ENCODE data around the gene RYR1.

The RYR1 gene

DNA sequence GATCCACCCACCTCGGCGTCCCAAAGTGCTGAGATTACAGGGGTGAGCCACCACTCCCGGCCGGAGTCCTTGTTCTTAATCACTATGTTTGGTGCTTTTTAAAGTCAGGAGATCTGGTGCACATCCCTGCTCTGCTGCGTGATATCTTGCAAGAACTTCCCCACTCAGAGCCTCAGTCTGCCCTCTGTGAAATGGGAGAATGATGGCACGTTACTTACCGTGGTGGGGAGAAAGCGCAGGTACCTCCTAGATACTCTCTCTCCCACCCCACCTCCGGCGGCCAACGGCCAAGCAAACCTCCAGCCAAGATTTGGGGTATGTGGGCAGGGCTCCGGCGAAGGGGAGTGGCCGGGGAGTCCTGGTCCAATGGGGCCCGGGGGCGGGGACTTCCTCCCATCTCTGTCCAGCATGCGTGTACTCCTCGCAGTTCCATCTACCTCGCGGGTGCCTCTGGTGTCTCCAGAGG lies at the start of gene RYR1:
TSS of gene RYR1 (plus strand) at position 424 of the 466 bp plus-strand sequence. CDS start 139 bp downstream, outside the sequence.
- FAIRE-seq = no peak

DNA sequence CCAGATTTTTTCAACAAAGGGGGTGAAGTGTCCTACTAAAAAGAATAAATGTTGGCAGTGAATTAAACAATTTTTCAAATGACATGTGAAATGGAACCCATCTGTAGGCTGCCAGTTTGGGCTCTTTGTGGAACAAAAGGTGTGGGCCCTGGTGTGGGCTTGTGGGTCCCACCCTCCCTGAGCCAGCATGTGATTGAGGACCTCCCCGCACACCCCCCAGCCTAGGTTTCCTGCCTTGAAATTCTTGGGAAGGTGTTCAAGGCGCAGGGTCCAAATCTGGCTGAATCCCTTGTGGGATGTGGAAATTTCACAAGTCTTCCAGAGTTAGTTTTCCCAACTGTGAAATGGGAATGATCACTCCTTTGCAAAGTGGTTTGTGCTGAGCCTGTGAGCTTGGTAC lies 49.7 kb upstream of the RYR1 start:
- FAIRE-seq = no peak

DNA sequence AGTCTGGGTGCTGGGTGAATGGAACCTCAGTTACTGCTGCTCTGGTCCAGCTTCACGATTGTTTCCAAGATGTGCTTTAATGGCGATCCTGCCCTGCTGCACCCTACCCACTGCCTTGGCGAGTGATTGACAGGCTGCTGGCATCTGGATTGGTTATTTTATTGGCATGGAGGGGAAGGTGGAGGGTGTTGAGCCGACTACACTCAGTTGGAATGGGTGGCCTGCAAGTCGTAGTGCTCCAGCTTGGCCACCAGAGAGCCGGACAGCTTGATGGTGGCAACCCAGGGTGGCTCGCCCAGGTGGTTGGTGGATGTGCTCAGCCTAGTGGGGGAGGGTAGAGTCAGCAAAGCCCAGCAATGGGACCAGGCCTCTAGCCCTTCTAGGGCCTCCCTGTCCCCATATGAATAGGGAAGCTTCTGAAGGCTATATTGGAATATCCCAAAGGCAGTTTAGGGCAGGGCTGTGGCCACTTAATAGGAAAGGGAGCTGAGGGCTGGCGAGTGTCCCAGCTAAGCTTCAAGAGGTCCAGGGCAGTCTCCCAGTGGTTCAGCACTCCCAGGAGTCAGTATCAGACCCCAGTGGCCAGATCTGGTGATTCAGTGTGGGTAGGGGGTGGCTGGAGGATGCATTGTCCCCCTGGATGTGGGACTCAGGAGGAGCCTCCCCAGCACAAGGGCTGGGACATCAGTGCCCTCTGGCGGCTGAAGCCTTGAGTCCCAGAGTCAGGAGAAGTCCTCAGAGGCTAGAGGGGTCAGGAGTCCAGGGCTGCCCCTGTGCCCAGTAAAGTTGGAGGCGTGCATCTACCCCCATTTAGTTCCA lies 49.1 kb upstream of the RYR1 start:
- FAIRE-seq = no peak

DNA sequence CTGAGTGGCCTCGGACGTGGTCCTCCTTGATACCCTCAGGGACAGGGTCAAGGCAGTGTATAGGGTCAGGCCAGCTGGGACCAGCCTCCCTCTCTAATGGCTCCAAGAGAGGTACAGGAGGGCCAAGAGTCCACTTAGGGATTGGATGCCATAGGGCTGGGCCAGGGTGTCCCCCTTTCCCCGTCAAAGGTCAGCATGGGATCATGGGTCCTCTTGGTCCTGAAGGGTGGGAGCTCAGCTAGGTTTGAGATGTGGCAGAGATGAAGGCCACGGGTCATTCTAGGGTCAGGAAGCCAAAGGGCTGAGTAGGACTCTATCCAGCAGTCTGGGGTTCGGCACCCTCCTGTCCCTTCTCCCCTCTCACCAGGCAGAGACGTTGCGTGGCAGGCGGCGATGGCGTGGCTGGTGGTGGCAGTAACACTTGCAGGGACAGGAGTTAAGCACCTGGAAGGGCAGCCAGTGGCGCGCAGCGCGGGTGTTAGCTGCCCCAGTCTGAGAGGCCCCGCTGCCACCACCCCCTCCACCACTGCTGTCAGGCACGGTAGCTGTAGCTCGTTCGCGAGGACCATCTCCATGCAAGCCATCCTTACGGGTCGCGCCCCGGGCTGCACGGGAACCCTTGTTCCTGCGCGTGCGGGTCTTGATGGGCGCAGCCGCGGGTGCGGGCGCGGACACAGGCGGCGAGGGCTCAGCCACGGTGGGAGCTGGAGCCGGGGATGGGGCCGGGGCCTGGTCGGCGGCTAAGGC lies 48.3 kb upstream of the RYR1 start:
- FAIRE-seq = no peak

DNA sequence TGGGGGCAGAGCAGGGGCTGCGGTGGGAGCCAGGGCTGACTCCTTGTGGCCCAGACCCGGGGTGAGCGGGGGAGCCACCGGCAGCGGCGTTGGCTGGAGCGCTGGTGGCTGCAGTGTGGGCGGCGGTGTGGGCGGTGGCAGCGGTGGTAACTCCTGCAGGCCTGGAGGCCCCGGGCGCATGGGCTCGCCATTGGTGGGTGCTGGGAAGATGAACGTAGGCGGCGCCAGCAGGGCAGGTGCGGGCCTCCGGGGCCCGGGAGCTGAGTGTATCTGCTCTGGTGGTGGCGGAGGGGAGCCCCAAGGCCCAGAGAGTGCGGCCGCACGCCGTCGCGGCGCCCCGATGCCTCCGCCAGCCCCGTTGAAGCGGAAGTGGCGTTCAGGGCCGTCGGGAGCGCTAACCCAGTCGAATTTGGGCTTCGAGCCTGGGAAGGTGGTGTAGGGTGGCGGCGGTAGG lies 47.7 kb upstream of the RYR1 start:
- FAIRE-seq = no peak

DNA sequence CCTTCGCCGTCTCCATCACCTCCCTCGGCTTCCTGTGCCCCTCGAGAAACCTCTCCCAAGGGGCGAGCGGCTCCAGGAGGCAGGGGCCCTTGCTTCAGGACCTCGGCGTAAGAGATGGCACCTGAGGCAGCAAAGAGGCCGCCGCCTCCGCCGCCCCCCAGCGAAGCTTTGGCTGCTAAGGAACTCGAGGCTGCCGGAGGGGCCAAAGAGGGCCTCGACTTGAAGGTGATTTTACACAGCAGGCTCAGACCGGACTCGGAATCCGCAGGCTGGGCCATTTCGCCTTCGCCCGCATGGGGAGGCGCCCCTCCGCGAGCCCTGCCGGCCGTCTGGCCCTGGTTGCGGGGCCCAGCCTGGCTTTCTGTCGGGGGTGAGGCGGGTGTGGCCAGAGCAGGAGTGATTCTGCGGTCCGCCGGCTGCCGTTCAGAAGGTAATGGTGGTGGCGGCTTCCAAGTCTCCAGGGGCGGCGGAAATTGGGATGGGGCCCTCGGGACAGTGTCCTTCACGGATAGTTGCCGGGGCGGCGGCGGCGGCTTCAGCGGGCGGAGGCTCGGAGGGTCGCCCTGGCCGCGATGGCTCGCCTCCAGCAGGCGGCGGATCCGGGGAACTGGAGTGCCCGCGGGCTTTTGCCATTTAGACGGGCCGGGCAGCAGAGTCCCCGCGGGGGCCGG lies 47.1 kb upstream of the RYR1 start:
- FAIRE-seq = no peak

DNA sequence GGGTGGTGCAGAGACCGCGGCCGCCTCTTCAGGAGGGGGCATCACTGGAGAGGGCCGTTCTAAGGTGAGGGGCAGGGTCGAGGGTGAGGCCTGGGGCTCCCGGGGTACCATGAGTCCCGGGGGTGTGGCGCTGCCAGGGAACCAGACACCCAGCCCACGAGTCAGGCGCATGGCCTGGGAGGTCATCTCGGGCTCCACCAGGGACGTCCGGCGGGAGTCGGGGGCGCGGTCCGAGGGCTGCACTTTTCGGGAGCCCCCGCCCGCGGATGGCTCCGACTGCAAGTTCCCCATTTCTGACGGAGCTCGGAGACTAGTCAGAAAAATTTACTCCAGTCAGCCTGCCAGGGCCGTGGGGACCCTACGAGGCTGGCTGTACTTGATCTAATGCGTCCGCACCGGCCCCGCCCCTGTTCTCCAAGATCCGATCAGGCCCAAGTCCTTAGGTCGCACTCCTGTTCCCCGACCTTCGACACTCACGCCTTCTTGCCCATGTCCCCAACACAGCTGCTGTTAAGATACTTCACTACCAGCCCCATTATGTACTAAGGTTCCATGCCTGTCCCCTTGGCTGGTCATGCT lies 46.4 kb upstream of the RYR1 start:
- no peak for FAIRE-seq

DNA sequence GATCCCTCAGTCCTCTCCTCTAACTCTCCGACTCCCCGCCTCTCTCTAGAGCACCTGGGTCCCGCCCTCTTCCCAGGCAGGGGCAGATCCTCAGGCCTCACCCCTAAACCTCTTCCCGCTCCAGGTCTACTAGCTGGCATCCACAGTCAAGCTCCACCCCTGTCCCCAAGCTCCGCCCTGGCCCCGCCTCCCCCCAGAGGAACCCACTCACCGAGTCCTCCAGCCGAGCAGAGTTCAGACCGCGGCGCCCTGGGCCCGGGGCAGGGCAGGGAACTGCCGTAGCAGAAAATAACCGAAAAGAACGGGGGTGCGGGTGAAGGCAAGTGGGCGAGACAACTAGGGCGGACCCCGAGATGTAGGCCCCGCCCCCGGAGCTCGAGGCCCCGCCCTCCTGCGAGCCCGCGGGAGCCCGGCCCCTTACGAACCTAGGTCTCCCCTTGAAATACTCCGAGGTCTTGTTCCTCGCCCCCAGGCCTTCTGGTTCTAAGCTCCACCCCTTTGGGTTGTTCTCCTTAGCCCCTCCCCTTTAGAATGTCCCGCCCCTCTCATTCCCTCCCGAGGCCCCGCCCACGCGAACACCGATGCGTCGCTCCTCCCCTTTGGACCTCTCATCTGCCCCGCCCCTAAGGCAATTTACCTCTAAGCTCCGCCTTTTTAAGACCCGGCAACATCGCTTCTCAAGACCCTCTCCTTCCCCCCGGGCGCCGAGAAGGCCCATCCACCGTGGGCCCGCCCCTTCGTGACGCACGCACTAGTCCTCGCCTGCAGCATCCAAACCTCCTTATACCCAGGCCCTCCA lies 45.7 kb upstream of the RYR1 start, which contains the start of gene GGN:
TSS of gene GGN (minus strand) at position 485 of the 799 bp plus-strand sequence. CDS start 773 bp downstream, outside the sequence.
- peak; percentile 89 for FAIRE-seq

DNA sequence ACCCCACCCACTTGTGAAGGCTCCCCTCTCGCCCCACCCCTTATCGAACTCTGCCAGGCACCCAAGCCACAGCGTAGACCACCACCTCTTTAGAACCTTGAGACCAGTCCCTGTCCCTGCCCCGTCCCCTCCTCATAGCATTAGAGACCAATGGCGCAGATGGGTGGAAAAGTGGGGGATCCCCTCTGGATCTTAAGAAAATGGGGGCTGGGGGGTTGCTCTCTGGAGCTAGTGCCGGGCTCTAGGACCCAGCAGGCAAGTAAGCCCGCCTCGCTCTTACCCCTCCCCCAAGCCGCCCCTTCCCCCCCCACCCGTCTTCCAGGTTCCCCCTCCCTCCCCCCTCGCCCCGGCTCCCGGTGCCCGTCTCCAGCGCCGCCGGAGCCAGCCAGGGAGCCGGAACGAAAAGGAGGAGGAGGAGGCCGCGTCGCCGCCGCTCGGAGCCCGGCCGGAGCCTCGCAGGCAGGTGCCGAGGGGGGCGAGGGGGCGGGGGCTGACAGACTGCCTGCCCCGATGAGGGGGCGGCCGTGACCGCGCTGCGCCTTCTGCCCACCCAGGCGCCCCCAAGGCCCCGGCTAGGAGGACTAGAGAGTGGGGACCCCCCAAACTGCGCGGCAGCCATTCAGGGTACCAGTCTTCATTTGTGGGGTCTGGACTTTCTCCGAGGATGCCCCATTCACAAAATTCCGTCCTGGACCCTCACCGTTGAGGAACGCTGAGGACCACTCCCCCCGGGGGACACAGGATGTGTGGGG lies 45.0 kb upstream of the RYR1 start, which contains the start of gene SPRED3:
TSS of gene SPRED3 (plus strand) at position 349 of the 752 bp plus-strand sequence. CDS start 1,606 bp downstream, outside the sequence.
- no peak for FAIRE-seq

DNA sequence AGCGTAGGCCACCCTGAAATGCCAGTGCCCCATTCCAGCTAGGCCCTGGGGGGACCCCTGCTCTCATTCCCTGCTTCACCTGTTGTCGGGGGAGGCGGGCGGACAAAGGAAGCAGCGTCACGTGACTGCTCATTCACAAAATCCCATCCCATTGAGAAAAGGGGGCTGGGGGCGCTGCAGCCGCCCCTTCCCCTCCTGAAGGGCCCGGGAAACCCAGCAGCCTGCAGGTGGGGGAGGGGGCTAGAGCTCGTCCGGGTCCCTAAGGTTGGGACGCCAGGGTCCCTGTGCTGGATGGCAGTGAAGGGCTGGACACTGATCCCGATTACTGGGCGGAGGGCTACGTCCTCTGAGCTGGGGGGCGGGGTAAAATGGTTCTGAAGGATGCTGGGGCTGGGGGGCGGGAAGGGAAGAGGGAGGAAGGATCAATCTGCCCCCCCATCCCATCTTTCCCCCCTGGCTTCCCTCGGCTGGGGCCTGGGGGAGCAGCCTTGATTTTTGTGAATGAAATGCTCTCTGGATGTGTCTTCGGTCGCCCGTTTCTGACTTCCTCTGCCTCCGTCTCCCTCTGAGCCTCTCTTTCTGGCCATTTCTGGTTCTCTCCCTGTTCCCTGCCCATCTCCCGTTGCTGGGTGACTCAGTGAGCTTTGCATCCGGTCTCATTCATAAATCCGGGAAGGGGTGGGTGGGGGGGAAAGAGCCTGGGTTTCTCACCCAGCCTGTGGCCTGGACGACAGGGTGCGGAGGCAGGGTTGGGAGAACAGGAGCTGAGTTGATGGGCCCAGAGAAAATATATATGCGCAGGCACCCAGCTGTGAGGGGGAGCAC lies 44.2 kb upstream of the RYR1 start:
- no peak for FAIRE-seq

DNA sequence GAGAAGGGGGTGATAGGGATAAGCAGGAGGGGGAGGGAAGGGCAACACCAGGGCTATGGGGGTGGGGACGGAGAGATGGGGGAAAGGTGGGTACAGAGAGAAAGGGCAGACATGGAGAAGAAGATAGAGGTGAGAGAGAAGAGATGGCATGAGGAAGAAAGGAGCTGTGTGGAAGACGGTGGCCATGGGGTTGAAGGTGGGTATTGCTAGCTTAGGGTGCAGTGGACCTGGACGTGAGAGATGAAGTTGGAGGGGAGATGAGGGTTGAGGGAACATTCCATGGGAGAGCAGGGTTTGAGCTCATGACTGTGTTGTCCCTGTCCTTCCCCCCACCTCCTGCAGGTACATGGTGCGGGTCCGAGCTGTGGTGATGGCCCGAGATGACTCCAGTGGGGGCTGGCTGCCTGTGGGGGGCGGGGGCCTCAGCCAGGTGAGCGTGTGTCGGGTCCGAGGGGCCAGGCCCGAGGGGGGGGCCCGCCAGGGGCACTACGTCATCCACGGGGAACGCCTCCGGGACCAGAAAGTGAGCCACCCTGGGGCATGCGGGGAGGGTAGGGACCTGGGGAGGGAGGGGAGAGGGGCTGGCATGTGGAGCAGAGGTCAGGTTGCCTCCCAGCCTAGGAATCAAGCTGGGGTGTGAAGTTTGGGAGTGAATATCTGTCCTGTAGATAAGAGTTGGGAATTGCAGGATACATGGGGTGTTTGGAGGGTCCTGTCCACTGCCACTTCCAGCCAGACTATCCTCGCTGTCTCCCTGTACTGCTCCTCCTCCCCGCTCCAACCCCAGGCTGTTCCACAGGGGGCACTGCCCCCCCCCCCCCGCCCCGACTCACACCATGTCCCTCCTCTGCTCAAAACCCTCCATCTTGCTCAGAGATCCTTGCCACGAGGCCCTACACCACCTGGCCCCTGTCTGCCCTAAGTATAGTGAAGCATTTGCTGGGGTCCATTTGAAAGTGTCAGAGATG lies 43.2 kb upstream of the RYR1 start:
- no peak for FAIRE-seq

DNA sequence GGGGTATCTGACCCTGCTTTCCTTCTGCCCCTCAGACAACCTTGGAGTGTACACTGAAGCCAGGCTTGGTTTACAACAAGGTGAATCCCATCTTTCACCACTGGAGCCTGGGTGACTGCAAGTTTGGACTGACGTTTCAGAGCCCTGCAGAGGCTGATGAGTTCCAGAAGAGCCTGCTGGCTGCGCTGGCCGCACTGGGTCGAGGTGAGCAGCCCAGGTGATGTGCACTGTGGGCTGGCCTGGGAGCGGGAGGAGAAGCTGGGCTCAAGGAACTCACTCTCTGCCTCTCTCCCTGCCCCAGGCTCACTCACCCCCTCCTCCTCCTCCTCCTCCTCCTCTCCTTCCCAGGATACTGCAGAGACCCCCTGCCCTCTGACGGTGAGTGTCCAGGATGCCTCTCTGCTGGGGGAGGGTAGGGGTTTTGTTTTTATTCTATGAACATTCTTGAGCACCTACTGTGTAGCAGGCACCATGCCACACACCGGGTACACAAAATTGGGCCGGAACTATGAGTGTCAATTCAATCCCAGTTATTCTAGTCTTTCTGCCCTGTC lies 41.5 kb upstream of the RYR1 start:
- no peak for FAIRE-seq

DNA sequence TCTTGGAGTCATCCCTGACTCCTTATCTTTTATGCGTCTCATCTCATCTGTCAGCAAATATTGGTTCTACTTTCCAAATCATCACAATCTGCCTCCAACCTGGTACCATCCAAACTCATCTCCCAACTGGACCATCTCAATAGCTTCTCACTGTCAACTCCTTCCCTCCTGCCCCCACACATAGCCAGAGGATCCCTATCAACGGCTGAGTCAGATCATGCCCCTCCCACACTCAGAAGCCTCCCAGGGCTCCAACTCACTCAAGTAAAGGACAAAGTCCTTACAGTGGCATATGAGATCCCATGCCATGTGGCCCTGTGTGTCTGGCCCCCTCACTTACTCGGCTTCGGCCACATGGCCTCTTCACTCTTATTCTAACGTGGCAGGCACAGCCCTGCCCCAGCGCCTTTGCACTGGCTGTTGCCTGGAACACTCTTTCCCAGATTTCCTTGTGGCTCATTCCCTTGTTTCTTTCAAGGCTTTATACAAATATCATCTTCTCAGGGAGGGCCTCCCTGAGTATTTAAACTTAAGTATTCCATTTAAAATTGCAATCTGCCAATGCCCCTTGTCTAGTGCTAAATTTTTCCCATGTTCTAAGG lies 40.7 kb upstream of the RYR1 start:
- no peak for FAIRE-seq

DNA sequence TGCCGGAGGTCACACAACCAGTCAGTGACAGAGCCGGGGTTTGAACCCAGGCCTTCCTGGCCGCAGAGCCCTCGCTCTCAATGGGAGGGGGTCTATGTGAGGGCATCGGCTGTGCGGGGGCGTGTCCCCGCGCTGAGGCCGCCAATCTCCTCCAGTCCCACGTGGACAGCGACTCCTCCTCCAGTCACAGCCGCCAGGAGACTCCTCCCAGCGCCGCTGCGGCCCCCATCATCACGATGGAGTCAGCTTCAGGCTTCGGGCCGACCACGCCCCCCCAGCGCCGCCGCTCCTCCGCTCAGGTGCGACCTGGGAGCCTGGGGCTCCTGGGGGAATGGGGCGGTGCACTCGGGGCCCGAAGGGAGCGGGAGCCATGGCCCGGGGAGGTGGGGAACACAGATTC lies 39.0 kb upstream of the RYR1 start:
- FAIRE-seq = no peak

DNA sequence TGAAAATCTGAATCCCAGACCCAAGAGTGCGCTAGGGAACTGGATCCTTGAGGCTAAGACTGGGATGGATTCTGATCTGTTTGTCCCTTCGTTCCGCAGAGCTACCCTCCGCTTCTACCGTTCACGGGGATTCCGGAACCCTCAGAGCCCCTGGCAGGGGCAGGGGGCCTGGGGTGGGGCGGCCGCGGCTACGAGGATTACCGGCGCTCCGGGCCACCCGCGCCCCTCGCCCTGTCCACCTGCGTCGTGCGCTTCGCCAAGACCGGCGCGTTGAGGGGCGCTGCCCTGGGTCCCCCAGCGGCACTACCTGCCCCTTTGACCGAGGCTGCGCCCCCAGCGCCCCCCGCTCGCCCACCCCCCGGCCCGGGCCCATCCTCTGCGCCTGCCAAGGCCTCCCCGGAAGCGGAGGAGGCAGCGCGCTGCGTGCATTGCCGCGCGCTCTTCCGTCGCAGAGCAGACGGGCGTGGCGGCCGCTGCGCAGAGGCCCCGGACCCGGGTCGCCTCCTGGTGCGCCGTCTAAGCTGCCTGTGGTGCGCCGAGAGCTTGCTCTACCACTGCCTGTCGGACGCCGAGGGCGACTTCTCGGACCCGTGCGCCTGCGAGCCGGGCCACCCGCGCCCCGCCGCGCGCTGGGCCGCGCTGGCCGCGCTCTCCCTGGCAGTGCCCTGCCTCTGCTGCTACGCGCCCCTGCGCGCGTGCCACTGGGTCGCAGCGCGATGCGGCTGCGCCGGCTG lies 37.9 kb upstream of the RYR1 start:
- no peak for FAIRE-seq

DNA sequence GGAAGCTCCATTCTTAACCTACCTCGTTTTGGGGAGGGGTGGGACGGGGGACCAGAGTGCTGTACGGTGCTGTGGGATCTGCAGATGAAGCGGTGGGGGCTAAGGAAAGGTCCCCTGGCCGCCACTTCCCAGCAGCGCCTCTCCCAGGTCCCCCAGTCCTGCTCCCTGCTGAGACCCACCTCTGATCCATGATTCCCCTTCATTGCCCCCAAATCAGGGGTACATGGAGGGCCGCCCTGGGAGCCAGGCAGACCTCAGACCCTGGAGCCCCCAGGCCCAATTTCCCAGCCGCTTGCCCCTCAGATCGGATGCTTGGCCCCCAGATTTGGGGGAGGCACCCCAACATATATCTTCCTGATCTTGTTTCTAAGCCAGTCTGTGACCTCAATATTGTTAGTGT lies 34.4 kb upstream of the RYR1 start:
- FAIRE-seq = no peak

DNA sequence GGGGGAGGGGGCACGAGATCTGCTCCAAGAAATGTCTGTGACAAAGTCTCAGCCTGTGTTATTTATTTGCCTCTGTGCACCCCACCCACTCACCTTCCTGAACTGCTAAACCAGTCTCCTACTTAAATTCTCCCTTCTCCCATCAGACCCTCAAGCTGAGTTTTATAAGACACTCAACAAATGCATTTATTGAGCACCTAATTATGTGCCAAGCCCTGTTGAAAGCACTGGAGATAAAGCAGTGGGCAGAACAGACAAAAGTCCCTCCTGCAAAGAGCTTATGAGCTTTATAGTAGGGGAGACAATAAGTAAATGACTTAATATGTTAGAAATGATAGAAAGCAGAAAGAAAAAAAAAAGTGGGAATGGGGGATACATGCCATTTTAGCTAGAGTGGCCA lies 34.0 kb upstream of the RYR1 start:
- no peak for FAIRE-seq

DNA sequence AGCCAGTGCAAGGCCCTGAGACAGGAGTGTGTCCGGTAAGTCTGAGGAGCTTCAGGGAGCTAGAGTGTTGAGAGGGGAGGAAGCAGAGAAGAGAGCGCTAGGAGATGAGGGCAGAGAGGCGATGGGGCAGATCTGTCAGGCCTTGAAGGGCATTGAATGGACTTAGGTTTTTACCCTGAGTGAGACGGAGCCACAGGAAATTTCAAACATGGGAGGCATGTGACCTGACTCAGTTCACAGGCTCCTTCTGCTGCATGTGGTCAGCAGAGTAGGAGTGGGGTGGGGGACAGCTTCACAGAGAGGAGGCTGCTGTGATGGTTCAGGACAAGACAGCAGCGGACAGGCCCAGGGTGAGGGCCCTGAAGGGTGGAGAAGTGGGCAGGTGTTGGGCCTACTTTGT lies 33.1 kb upstream of the RYR1 start:
- no peak for FAIRE-seq
